Activated CD4-positive, alpha-beta memory T cell treated with anti-CD3 and anti-CD28 coated beads, Interleukin-2, amount 10 ng/mL, durations not matched to agents 7 days and 5 days (primary cell): ENCODE data around the gene PDE4B. TPM values are rescaled to one million over a fixed set of nuclear protein-coding genes. Genes with fewer than 3 reads are reported as not detected.
"Not testable (repeated sequence)": the region's sequence is repeated elsewhere in the genome, so short reads cannot be mapped to it uniquely, and the experiment has no call there.

ENCODE experiments used
- CTCF ChIA-PET: fragments of 350-600 bp; sonication (Branson Sonifier 250); formaldehyde crosslinking; loops from one replicate; lab custom pipeline; 2021; ENCODE audit warnings: antibody characterized with exemption, inconsistent platforms; lab: Charles Lee
- POLR2A ChIA-PET: fragments of 350-600 bp; sonication (Branson Sonifier 250); formaldehyde crosslinking; loops from one replicate; lab custom pipeline; 2021; ENCODE audit warnings: antibody characterized with exemption; lab: Charles Lee
- DNase-seq: peaks from one replicate; pipeline ENCODE4 v3.0.0-alpha.2; 2020
- H3K27ac Mint-ChIP-seq: one replicate; pipeline ENCODE4 v1.8.0; 2021; ENCODE audit warnings: mild to moderate bottlenecking, mixed read lengths
- H3K27me3 Mint-ChIP-seq: one replicate; pipeline ENCODE4 v1.8.0; 2021; ENCODE audit warnings: mixed read lengths
- H3K36me3 Mint-ChIP-seq: one replicate; pipeline ENCODE4 v1.8.0; 2021; ENCODE audit warnings: low read depth, mixed read lengths
- H3K4me1 Mint-ChIP-seq: one replicate; pipeline ENCODE4 v1.8.0; 2021; ENCODE audit warnings: mixed read lengths
- H3K4me3 Mint-ChIP-seq: one replicate; pipeline ENCODE4 v1.8.0; 2021; ENCODE audit warnings: mild to moderate bottlenecking, mixed read lengths
- H3K9me3 Mint-ChIP-seq: one replicate; pipeline ENCODE4 v1.8.0; 2021; ENCODE audit warnings: mixed read lengths
- total RNA-seq, 2 experiments: library from RNA; stranded (reverse); gene quantifications; one replicate each; pipeline ENCODE4 v1.2.3, GENCODE V29; 2021

Gene PDE4B
- total RNA-seq, 2 experiments from 2014 or later, result 46.8 to 48.0 TPM

DNA sequence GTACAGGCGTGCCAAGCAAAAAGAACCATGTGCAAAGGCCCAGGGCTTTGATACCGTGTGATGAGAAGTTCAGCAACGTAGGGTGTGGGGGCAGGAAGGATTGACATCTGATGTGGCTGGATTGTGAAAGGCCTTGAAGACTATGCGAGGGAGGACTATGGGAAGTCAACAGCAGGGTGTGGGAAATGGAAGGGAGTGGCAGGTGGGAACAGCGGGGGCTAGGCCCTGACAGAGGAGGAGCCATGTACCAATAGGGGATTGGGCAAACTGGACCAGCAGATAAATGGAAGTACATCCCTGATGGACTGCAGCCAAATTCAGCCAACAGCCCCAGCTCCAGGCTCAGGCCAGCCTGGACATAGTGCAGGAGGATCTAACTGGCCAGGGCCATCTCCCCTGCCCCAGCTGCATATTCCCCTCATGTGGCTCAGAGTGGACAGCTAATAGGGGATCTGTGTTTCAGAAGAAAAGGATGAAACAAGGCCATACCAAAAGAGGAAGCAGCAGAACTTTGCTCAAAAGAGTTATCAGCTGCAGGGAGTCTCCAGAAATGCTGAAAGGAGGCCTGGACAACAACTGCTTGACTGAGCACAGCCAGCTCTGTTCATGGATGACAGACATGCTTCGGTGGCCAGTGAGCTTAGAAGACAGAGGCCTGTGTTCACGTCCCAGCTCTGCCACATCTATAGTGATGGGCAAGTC, 601.0 kb downstream of the PDE4B start:
- peaks cover 3% of the 10 kb centered on the region for H3K36me3 Mint-ChIP-seq
- DNase-seq, result no peak
- H3K27ac Mint-ChIP-seq, result no peak overlapping the region
- H3K4me3 Mint-ChIP-seq, result no peak overlapping the region
- H3K9me3 Mint-ChIP-seq, result peaks cover 12% of the 10 kb centered on the region
- ChIA-PET CTCF (no interaction called here), POLR2A (no interaction called here)
- peaks cover 8% of the 10 kb centered on the region for H3K4me1 Mint-ChIP-seq
- no peaks in the 10 kb centered on the region for H3K27me3 Mint-ChIP-seq

DNA sequence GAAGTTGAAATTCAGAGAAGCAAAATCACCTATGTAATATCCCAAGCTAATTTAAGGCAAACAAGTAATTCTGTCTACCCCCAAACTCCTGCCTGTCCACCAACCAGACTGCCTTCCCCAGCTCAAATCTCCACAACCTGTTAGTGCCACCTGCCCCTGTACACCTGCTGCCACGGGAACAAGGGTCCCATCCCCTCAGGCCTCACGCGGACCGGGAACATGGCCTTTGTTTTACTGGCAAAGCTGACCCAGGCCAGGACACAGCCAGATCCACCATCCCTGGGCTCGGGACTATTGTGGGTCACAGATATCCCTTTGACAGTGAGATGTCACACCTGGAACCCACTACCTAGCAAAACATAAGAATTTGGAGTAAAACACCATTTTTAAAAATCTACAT, 601.9 kb downstream of the PDE4B start:
- peaks cover 10% of the 10 kb centered on the region for H3K9me3 Mint-ChIP-seq
- ChIA-PET CTCF (no interaction called here), POLR2A (no interaction called here)
- no peak overlapping the region for H3K4me3 Mint-ChIP-seq
- DNase-seq, result no peak
- H3K4me1 Mint-ChIP-seq, result peaks cover 12% of the 10 kb centered on the region
- H3K27me3 Mint-ChIP-seq, result no peaks in the 10 kb centered on the region
- H3K27ac Mint-ChIP-seq, result no peak overlapping the region
- peaks cover 3% of the 10 kb centered on the region for H3K36me3 Mint-ChIP-seq

GRCh38 chr1:66395202-66396061, 602.7 kb downstream of the PDE4B start:
- CTCF ChIA-PET, result no interaction called here
- H3K27ac Mint-ChIP-seq, result no peak overlapping the region
- POLR2A ChIA-PET, result interaction anchor here (1.0 kb wide), 1 partner anchor 19 kb away, joined by 3 read pairs; no protein-coding TSS in a partner anchor
- no peak overlapping the region for H3K4me3 Mint-ChIP-seq
- H3K27me3 Mint-ChIP-seq, result no peaks in the 10 kb centered on the region
- H3K36me3 Mint-ChIP-seq, result peaks cover 3% of the 10 kb centered on the region
- peaks cover 21% of the 10 kb centered on the region for H3K4me1 Mint-ChIP-seq
- no peak for DNase-seq
- peaks cover 7% of the 10 kb centered on the region for H3K9me3 Mint-ChIP-seq

GRCh38 chr1:66396212-66396890, 603.7 kb downstream of the PDE4B start:
- no peak overlapping the region for H3K27ac Mint-ChIP-seq
- ChIA-PET POLR2A (interaction anchor here (1.0 kb wide), 1 partner anchor 19 kb away, joined by 3 read pairs; no protein-coding TSS in a partner anchor), CTCF (interaction anchor here (0.6 kb wide), 1 partner anchor 38 kb away, joined by 5 read pairs; no protein-coding TSS in a partner anchor)

DNA sequence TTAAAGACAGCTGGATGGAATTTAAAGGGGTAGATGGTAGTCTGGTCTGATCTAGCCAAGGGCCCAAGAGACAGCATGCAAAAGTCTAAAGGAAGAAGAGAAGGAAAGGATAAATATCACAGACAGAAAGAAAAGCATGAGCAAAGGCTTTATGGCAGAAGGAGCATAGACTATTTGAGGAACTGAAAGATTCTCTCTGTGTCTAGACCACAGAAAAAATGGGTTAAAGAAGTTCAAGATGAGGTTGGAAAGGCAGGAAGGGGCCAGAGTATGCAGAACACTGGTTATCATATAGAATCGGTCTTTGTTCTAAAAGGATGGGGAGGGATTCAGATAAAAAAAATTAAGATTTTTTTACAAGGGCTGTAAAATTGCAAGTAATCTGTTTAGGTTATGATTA, 604.5 kb downstream of the PDE4B start:
- no peak overlapping the region for H3K4me3 Mint-ChIP-seq
- peaks cover 5% of the 10 kb centered on the region for H3K9me3 Mint-ChIP-seq
- CTCF ChIA-PET, result no interaction called here
- H3K4me1 Mint-ChIP-seq, result peaks cover 31% of the 10 kb centered on the region
- no peak for DNase-seq
- no peaks in the 10 kb centered on the region for H3K36me3 Mint-ChIP-seq
- H3K27me3 Mint-ChIP-seq, result no peaks in the 10 kb centered on the region
- POLR2A ChIA-PET, result no interaction called here
- no peak overlapping the region for H3K27ac Mint-ChIP-seq

More at GRCh38 chr1:66396212-66396890, 603.7 kb downstream of the PDE4B start:
- no peak for DNase-seq
- Mint-ChIP-seq H3K4me1 (peaks cover 29% of the 10 kb centered on the region), H3K4me3 (no peak overlapping the region), H3K27me3 (no peaks in the 10 kb centered on the region), H3K36me3 (no peaks in the 10 kb centered on the region), H3K9me3 (peaks cover 5% of the 10 kb centered on the region)

- H3K9me3 Mint-ChIP-seq, result peaks cover 2% of the 10 kb centered on the region
Observed at GRCh38 chr1:66399888-66400529, 607.3 kb downstream of the PDE4B start.

DNA sequence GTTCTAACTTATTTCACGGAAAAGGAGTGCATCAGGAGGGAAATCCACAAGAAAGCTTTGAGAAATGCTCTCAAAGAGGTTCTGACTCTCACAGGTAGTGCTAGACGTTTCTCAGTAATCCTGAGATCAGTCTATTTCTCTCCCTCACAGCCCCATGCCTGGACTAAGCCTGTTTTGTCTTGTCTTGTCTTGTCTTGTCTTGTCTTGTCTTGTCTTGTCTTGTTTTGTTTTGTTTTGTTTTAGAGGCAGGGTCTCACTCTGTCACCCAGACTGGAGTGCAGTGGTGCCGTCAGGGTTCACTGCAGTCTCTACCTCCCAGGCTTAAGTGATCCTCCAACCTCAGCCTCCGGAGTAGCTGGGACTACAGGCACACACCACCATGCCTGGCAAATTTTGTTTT, 608.0 kb downstream of the PDE4B start:
- ChIA-PET POLR2A (no interaction called here), CTCF (interaction anchor here (0.6 to 0.8 kb wide), 2 partner anchors 36 to 59 kb away, joined by 3 to 4 read pairs; no protein-coding TSS in a partner anchor)
- H3K9me3 Mint-ChIP-seq, result peaks cover 2% of the 10 kb centered on the region
- DNase-seq, result no peak
- peak overlapping the region; percentile 25 for H3K27ac Mint-ChIP-seq
- no peaks in the 10 kb centered on the region for H3K36me3 Mint-ChIP-seq
- peaks cover 31% of the 10 kb centered on the region for H3K4me1 Mint-ChIP-seq
- H3K27me3 Mint-ChIP-seq, result no peaks in the 10 kb centered on the region
- H3K4me3 Mint-ChIP-seq, result no peak overlapping the region

More at GRCh38 chr1:66399888-66400529, 607.3 kb downstream of the PDE4B start:
- Mint-ChIP-seq H3K27me3 (no peaks in the 10 kb centered on the region), H3K36me3 (no peaks in the 10 kb centered on the region), H3K4me3 (no peak overlapping the region), H3K27ac (peak overlapping the region; percentile 56), H3K4me1 (peaks cover 31% of the 10 kb centered on the region)
- ChIA-PET CTCF (no interaction called here), POLR2A (interaction anchor here (0.7 to 1.1 kb wide), 2 partner anchors 28 to 99 kb away, joined by 3 to 4 read pairs; no protein-coding TSS in a partner anchor)
- no peak for DNase-seq

GRCh38 chr1:66401244-66401643, 608.5 kb downstream of the PDE4B start:
- peaks cover 31% of the 10 kb centered on the region for H3K4me1 Mint-ChIP-seq
- no peaks in the 10 kb centered on the region for H3K27me3 Mint-ChIP-seq
- H3K27ac Mint-ChIP-seq, result no peak overlapping the region
- no peak for DNase-seq
- ChIA-PET POLR2A (no interaction called here), CTCF (interaction anchor here (0.6 to 0.8 kb wide), 2 partner anchors 36 to 59 kb away, joined by 3 to 4 read pairs; no protein-coding TSS in a partner anchor)
- peaks cover 2% of the 10 kb centered on the region for H3K9me3 Mint-ChIP-seq
- no peaks in the 10 kb centered on the region for H3K36me3 Mint-ChIP-seq
- H3K4me3 Mint-ChIP-seq, result no peak overlapping the region

DNA sequence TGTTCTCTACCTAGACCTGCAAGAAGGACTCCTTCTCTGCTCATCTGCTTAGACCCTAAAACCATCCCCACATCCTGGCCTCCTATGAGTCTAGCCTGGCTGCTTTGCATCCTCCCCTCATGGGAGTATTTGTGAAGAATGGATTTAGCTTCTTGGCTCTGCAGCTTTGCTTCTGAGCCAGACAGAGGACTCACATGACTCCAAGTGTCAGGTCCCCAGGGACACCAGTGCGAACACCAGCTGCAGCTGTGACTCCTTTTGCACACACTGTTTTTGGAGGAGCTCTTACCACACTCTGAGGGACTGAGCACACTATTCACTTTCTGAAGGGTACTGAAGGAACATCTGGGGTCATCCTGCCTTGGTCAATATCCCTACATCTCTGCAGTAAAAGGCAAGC, 609.5 kb downstream of the PDE4B start:
- Mint-ChIP-seq H3K27me3 (no peaks in the 10 kb centered on the region), H3K36me3 (no peaks in the 10 kb centered on the region)

DNA sequence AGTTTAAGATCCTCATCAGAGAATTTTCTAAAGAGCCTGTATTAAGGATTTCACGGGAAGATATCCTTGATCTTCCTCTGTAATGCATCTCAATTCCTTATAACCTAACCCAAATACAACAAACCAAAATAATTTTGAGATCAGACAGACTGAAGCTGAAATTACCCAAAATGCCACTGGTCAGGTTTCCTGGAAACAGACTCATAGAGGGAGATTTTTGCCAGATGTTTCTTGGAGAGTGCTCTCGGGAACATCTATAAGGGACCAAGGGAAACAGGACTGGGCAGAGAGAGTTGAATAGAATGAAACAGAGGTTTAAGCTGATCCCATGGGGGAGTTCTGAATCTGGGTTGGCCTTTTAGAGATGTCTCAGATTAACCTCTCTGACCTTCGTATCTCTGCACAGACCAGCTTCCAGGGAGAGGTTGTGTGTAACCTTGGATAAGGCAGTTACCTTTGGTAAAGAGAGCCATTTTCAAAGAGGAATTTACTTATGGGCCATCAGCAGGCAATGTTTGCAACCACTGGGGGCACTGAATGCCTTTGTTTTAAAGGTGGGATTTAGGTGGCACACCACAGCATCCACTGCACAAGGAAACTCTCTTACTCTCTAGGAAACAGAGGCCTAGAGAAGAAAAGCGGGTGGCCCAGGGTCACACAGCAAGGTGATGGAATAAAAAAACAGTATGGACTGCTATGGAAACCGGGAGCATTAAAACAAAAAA, 610.5 kb downstream of the PDE4B start:
- Mint-ChIP-seq H3K9me3 (peaks cover 2% of the 10 kb centered on the region), H3K4me1 (peaks cover 27% of the 10 kb centered on the region), H3K27ac (no peak overlapping the region), H3K4me3 (no peak overlapping the region), H3K27me3 (no peaks in the 10 kb centered on the region), H3K36me3 (peaks cover under 1% of the 10 kb centered on the region)
- CTCF ChIA-PET, result interaction anchor here (0.7 to 1.4 kb wide), 2 partner anchors 23 to 33 kb away, joined by 3 to 6 read pairs; no protein-coding TSS in a partner anchor
- no peak for DNase-seq
- POLR2A ChIA-PET, result no interaction called here

More for the DNA sequence above, 609.5 kb downstream of the PDE4B start:
- Mint-ChIP-seq H3K9me3 (peaks cover 2% of the 10 kb centered on the region), H3K4me3 (no peak overlapping the region), H3K4me1 (peaks cover 28% of the 10 kb centered on the region), H3K27ac (no peak overlapping the region)
- ChIA-PET POLR2A (no interaction called here), CTCF (interaction anchor here (0.7 to 1.4 kb wide), 2 partner anchors 22 to 34 kb away, joined by 3 to 6 read pairs; no protein-coding TSS in a partner anchor)
- DNase-seq, result no peak

- ChIA-PET POLR2A (no interaction called here), CTCF (no interaction called here)
- no peak overlapping the region for H3K27ac Mint-ChIP-seq
- H3K4me1 Mint-ChIP-seq, result peaks cover 18% of the 10 kb centered on the region
- no peak for DNase-seq
- H3K9me3 Mint-ChIP-seq, result peaks cover 15% of the 10 kb centered on the region
- peaks cover 18% of the 10 kb centered on the region for H3K36me3 Mint-ChIP-seq
- no peaks in the 10 kb centered on the region for H3K27me3 Mint-ChIP-seq
- no peak overlapping the region for H3K4me3 Mint-ChIP-seq
Observed at GRCh38 chr1:66405061-66405460, 612.4 kb downstream of the PDE4B start.

GRCh38 chr1:66411449-66411848, 618.8 kb downstream of the PDE4B start:
- DNase-seq, POLR2A ChIA-PET, H3K27me3 Mint-ChIP-seq, H3K4me3 Mint-ChIP-seq, CTCF ChIA-PET, H3K27ac Mint-ChIP-seq: not testable (repeated sequence)
- peaks cover 27% of the 10 kb centered on the region for H3K4me1 Mint-ChIP-seq
- H3K36me3 Mint-ChIP-seq, result peaks cover 33% of the 10 kb centered on the region
- peaks cover 26% of the 10 kb centered on the region for H3K9me3 Mint-ChIP-seq
